ENCODE results near the gene ZDHHC5. TPM values are rescaled to one million over a fixed set of nuclear protein-coding genes. Genes with fewer than 3 reads are reported as not detected.
A peak's percentile ranks its signal among the peaks of the same experiment; 100 is the strongest.

Gene ZDHHC5, protein sequence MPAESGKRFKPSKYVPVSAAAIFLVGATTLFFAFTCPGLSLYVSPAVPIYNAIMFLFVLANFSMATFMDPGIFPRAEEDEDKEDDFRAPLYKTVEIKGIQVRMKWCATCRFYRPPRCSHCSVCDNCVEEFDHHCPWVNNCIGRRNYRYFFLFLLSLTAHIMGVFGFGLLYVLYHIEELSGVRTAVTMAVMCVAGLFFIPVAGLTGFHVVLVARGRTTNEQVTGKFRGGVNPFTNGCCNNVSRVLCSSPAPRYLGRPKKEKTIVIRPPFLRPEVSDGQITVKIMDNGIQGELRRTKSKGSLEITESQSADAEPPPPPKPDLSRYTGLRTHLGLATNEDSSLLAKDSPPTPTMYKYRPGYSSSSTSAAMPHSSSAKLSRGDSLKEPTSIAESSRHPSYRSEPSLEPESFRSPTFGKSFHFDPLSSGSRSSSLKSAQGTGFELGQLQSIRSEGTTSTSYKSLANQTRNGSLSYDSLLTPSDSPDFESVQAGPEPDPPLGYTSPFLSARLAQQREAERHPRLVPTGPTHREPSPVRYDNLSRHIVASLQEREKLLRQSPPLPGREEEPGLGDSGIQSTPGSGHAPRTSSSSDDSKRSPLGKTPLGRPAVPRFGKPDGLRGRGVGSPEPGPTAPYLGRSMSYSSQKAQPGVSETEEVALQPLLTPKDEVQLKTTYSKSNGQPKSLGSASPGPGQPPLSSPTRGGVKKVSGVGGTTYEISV
- total RNA-seq, result 19.3 TPM

DNA sequence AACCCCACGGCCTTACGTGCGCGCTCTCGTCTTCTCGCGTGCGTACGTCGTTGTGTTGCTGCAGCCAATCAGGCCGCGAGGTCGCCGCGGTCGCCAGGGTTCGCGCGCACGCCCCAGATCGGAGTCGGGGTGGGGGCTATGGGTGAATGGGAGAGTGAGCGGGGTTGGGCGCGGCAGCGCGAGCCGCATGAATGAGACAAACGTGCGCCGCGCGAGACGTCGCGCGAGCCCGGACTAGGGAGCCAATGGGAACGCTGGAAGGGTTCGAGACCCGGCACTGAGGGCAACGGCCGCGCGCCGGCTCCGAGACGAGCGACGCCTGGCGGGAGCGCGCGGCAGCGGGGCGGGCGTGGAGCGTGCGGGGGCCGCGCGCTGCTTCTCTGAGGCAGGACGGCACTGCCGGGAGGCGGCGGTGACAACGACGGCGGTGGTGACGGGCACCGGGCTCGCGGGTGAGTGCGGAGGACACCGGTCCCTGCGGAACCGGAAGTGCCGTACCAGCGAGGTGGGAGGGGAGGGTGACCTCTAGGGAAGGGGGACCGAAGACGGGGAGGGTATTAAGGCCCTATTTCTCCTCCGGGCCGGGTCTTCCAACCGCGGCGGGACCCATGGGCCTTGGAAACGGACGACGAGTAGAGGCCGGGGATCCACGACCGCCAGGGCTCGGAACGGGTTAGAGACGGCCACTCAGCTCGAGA is at the start of gene ZDHHC5:
Gene ZDHHC5, plus strand, starts transcription at position 379 of the 698 bp plus-strand sequence. CDS start 4,977 bp downstream, outside the sequence.
- Histone ChIP-seq H3K9me3 (ENCODE audit: control insufficient read depth in 3 of 3, low read length in 3 of 3) (no peaks in the 10 kb centered on the region), H3K4me3 (ENCODE audit: low read length in 3 of 3) (peak within 1 kb of the TSS; percentile 82 to 97 (median 95)), H3K4me1 (ENCODE audit: control insufficient read depth in 3 of 3, insufficient read depth in 3 of 3, low read length in 3 of 3) (peaks cover 21 to 24% (median 22%) of the 10 kb centered on the region in 3 donors), H3K36me3 (ENCODE audit: control insufficient read depth in 3 of 3, insufficient read depth in 3 of 3, low read length in 3 of 3) (peaks cover 8 to 10% (median 9%) of the 10 kb centered on the region in 3 donors), H3K27me3 (ENCODE audit: control insufficient read depth in 3 of 3, insufficient read depth in 3 of 3, low read length in 3 of 3) (no peaks in the 10 kb centered on the region), H3K27ac (ENCODE audit: low read depth, low read length) (peak within 1 kb of the TSS; percentile 91), H3K9ac (ENCODE audit: low read depth in 1 of 3, low read length in 3 of 3) (peak within 1 kb of the TSS; percentile 98 to 99 (median 98))

DNA sequence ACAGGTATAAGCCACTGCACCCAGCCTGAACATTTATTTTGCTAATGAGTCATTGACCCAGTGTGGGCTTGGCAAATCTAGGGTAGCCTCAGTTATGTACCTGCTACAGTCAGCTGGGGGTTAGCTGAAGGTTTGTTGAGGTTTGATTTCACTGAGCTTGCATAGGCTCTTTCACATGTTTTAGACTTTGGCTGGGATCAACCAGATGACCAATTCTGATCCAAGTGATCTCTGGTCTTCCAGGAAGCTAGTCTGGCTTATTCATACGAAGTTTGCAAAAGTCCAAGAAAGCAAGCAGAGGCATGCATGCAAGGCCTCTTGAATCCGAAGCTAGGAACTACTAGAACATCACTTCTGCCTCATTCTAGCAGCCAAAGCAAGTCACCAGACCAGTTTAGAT is 49.5 kb upstream of the ZDHHC5 start:
- peaks cover 0 to 12% (median 0%) of the 10 kb centered on the region in 3 donors for H3K36me3 ChIP-seq (ENCODE audit: control insufficient read depth in 3 of 3, insufficient read depth in 3 of 3, low read length in 3 of 3)
- no peaks in the 10 kb centered on the region for H3K4me1 ChIP-seq (ENCODE audit: control insufficient read depth in 3 of 3, insufficient read depth in 3 of 3, low read length in 3 of 3)
- H3K27ac ChIP-seq (ENCODE audit: low read depth, low read length), result no peak overlapping the region
- no peaks in the 10 kb centered on the region for H3K27me3 ChIP-seq (ENCODE audit: control insufficient read depth in 3 of 3, insufficient read depth in 3 of 3, low read length in 3 of 3)
- H3K4me3 ChIP-seq (ENCODE audit: low read length in 3 of 3), result no peak overlapping the region
- H3K9ac ChIP-seq (ENCODE audit: low read depth in 1 of 3, low read length in 3 of 3), result no peak overlapping the region
- peaks cover 0 to 2% (median 0%) of the 10 kb centered on the region in 3 donors for H3K9me3 ChIP-seq (ENCODE audit: control insufficient read depth in 3 of 3, low read length in 3 of 3)

- H3K27me3 ChIP-seq (ENCODE audit: control insufficient read depth in 3 of 3, insufficient read depth in 3 of 3, low read length in 3 of 3), result no peaks in the 10 kb centered on the region
- no peak overlapping the region for H3K9ac ChIP-seq (ENCODE audit: low read depth in 1 of 3, low read length in 3 of 3)
- peaks cover 0 to 2% (median 0%) of the 10 kb centered on the region in 3 donors for H3K9me3 ChIP-seq (ENCODE audit: control insufficient read depth in 3 of 3, low read length in 3 of 3)
- H3K27ac ChIP-seq (ENCODE audit: low read depth, low read length), result no peak overlapping the region
- peaks cover 0 to 3% (median 0%) of the 10 kb centered on the region in 3 donors for H3K36me3 ChIP-seq (ENCODE audit: control insufficient read depth in 3 of 3, insufficient read depth in 3 of 3, low read length in 3 of 3)
- no peak overlapping the region for H3K4me3 ChIP-seq (ENCODE audit: low read length in 3 of 3)
- H3K4me1 ChIP-seq (ENCODE audit: control insufficient read depth in 3 of 3, insufficient read depth in 3 of 3, low read length in 3 of 3), result no peaks in the 10 kb centered on the region
Measured at GRCh38 chr11:57619331-57619730, 48.6 kb upstream of the ZDHHC5 start.

DNA sequence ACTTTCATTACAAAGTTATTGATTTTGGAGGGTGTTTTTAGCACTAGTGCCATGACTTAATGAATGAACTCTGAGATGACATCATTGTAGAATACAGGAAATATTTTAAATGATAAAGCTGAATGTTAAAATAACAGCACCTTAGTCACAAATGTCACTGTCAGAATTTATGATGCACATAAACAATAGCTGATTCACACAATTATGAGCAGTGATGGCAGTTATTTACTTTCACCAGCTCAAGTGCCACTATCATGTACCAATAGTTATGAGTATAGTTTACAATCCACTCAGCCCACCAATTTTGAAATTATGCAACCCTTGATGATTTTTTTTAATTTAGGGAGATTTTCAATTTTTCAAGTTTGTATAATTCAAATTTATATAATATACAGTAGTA is 47.4 kb upstream of the ZDHHC5 start:
- Histone ChIP-seq H3K9ac (ENCODE audit: low read depth in 1 of 3, low read length in 3 of 3) (no peak overlapping the region), H3K27ac (ENCODE audit: low read depth, low read length) (no peak overlapping the region)

GRCh38 chr11:57622263-57622662 is 45.7 kb upstream of the ZDHHC5 start:
- H3K4me1 ChIP-seq (ENCODE audit: control insufficient read depth in 3 of 3, insufficient read depth in 3 of 3, low read length in 3 of 3), result no peaks in the 10 kb centered on the region
- no peaks in the 10 kb centered on the region for H3K36me3 ChIP-seq (ENCODE audit: control insufficient read depth in 3 of 3, insufficient read depth in 3 of 3, low read length in 3 of 3)
- no peak overlapping the region for H3K27ac ChIP-seq (ENCODE audit: low read depth, low read length)
- no peaks in the 10 kb centered on the region for H3K27me3 ChIP-seq (ENCODE audit: control insufficient read depth in 3 of 3, insufficient read depth in 3 of 3, low read length in 3 of 3)
- H3K4me3 ChIP-seq (ENCODE audit: low read length in 3 of 3), result no peak overlapping the region
- H3K9me3 ChIP-seq (ENCODE audit: control insufficient read depth in 3 of 3, low read length in 3 of 3), result peaks cover 0 to 2% (median 0%) of the 10 kb centered on the region in 3 donors
- no peak overlapping the region for H3K9ac ChIP-seq (ENCODE audit: low read depth in 1 of 3, low read length in 3 of 3)

More for the DNA sequence above, 47.4 kb upstream of the ZDHHC5 start:
- Histone ChIP-seq H3K36me3 (ENCODE audit: control insufficient read depth in 3 of 3, insufficient read depth in 3 of 3, low read length in 3 of 3) (no peaks in the 10 kb centered on the region), H3K4me3 (ENCODE audit: low read length in 3 of 3) (no peak overlapping the region), H3K27me3 (ENCODE audit: control insufficient read depth in 3 of 3, insufficient read depth in 3 of 3, low read length in 3 of 3) (no peaks in the 10 kb centered on the region), H3K4me1 (ENCODE audit: control insufficient read depth in 3 of 3, insufficient read depth in 3 of 3, low read length in 3 of 3) (no peaks in the 10 kb centered on the region), H3K9me3 (ENCODE audit: control insufficient read depth in 3 of 3, low read length in 3 of 3) (peaks cover 0 to 2% (median 0%) of the 10 kb centered on the region in 3 donors)

DNA sequence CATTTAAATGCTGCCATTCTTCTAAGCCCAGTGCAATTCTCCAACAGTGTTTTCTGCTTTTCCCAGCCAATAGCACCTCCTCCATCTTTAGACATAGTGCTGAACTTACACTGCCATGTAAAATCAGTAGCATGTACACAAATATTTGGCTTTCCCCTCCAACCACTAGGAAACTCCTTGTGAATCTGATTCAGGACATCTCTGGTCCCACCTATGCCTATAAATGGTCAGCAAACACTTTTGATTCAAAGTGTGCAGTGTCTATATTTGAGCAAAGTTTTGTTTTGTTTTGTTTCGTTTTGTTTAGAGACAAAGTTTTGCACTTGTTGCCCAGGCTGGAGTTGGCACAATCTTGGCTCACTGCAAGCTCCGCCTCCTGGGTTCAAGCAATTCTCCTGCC is 43.0 kb upstream of the ZDHHC5 start:
- no peaks in the 10 kb centered on the region for H3K9me3 ChIP-seq (ENCODE audit: control insufficient read depth in 3 of 3, low read length in 3 of 3)
- H3K36me3 ChIP-seq (ENCODE audit: control insufficient read depth in 3 of 3, insufficient read depth in 3 of 3, low read length in 3 of 3), result no peaks in the 10 kb centered on the region
- H3K9ac ChIP-seq (ENCODE audit: low read depth in 1 of 3, low read length in 3 of 3), result no peak overlapping the region
- no peaks in the 10 kb centered on the region for H3K4me1 ChIP-seq (ENCODE audit: control insufficient read depth in 3 of 3, insufficient read depth in 3 of 3, low read length in 3 of 3)
- no peak overlapping the region for H3K27ac ChIP-seq (ENCODE audit: low read depth, low read length)
- no peak overlapping the region for H3K4me3 ChIP-seq (ENCODE audit: low read length in 3 of 3)
- H3K27me3 ChIP-seq (ENCODE audit: control insufficient read depth in 3 of 3, insufficient read depth in 3 of 3, low read length in 3 of 3), result no peaks in the 10 kb centered on the region

DNA sequence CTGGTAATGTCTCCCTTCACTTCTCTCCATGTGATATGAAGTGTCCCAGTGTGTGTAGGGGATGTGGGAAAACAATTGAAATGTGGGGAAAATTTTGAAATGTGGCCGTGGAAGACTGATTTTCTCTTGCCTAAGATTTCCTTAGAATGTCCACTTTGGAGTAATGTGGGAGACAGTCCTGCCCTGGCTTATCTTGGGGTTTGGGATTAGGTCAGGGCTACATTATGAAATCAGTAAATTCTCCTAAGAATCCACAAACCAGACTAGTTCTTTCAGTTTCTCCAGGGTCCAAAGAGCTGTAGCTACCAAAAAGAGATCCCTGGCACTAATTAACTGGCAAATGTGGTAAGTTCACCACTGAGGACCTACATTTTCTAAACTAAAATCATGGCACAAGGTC is 41.0 kb upstream of the ZDHHC5 start:
- no peaks in the 10 kb centered on the region for H3K4me1 ChIP-seq (ENCODE audit: control insufficient read depth in 3 of 3, insufficient read depth in 3 of 3, low read length in 3 of 3)
- no peak overlapping the region for H3K27ac ChIP-seq (ENCODE audit: low read depth, low read length)
- H3K9ac ChIP-seq (ENCODE audit: low read depth in 1 of 3, low read length in 3 of 3), result no peak overlapping the region
- H3K4me3 ChIP-seq (ENCODE audit: low read length in 3 of 3), result no peak overlapping the region
- H3K36me3 ChIP-seq (ENCODE audit: control insufficient read depth in 3 of 3, insufficient read depth in 3 of 3, low read length in 3 of 3), result no peaks in the 10 kb centered on the region
- no peaks in the 10 kb centered on the region for H3K9me3 ChIP-seq (ENCODE audit: control insufficient read depth in 3 of 3, low read length in 3 of 3)
- peaks cover 0 to 3% (median 0%) of the 10 kb centered on the region in 3 donors for H3K27me3 ChIP-seq (ENCODE audit: control insufficient read depth in 3 of 3, insufficient read depth in 3 of 3, low read length in 3 of 3)

DNA sequence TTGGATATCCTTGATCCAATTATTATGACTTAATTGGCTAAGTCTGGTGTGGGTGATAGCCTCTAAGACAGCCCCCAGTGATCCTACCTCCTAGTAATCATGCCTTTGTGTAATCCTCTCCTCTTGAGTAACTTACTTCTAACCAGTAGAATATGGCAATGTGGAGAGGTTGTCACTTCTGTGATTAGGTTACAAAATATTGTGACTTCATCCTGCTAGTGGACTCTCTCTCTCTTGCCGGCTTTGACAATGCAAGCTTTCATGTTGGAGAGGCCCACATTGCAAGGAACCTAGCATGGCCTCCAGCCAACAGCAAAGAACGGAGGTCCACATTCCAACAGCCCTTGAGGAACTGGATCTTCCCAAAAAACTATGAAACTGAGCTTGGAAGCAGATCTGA is 37.7 kb upstream of the ZDHHC5 start:
- Histone ChIP-seq H3K27me3 (ENCODE audit: control insufficient read depth in 3 of 3, insufficient read depth in 3 of 3, low read length in 3 of 3) (peaks cover 0 to 12% (median 11%) of the 10 kb centered on the region in 3 donors), H3K27ac (ENCODE audit: low read depth, low read length) (no peak overlapping the region), H3K4me1 (ENCODE audit: control insufficient read depth in 3 of 3, insufficient read depth in 3 of 3, low read length in 3 of 3) (no peaks in the 10 kb centered on the region), H3K36me3 (ENCODE audit: control insufficient read depth in 3 of 3, insufficient read depth in 3 of 3, low read length in 3 of 3) (no peaks in the 10 kb centered on the region), H3K9me3 (ENCODE audit: control insufficient read depth in 3 of 3, low read length in 3 of 3) (no peaks in the 10 kb centered on the region), H3K4me3 (ENCODE audit: low read length in 3 of 3) (no peak overlapping the region), H3K9ac (ENCODE audit: low read depth in 1 of 3, low read length in 3 of 3) (no peak overlapping the region)

DNA sequence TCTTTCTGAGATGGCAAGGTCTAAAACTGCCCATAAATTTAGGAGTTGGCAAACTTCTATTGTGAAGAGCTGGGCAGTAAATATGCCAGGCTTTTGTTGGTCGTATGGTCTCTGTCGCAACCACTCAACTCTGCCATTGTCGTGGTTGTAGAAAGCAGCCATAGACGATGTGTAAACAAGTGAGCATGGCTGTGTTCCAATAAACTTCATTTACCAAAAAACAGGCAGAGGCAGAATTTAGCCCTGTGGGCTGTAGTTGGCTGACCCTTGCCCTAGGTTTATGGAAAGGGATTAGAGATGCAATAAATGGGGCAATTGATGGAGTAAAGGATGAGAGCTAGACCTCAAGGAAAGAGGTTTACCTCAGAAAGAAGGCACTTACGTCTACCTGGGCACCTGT is 35.8 kb upstream of the ZDHHC5 start:
- Histone ChIP-seq H3K9me3 (ENCODE audit: control insufficient read depth in 3 of 3, low read length in 3 of 3) (no peaks in the 10 kb centered on the region), H3K4me1 (ENCODE audit: control insufficient read depth in 3 of 3, insufficient read depth in 3 of 3, low read length in 3 of 3) (no peaks in the 10 kb centered on the region), H3K27me3 (ENCODE audit: control insufficient read depth in 3 of 3, insufficient read depth in 3 of 3, low read length in 3 of 3) (peaks cover 0 to 12% (median 11%) of the 10 kb centered on the region in 3 donors), H3K4me3 (ENCODE audit: low read length in 3 of 3) (no peak overlapping the region), H3K36me3 (ENCODE audit: control insufficient read depth in 3 of 3, insufficient read depth in 3 of 3, low read length in 3 of 3) (no peaks in the 10 kb centered on the region), H3K9ac (ENCODE audit: low read depth in 1 of 3, low read length in 3 of 3) (no peak overlapping the region), H3K27ac (ENCODE audit: low read depth, low read length) (no peak overlapping the region)

All from skeletal muscle tissue (tissue), 4 donors.